ENCODE measurements around the gene BICDL2. TPM values are rescaled to one million over a fixed set of nuclear protein-coding genes. Genes with fewer than 3 reads are reported as not detected.
A peak's percentile ranks its signal among the peaks of the same experiment; 100 is the strongest.
"Not testable (repeated sequence)": the region's sequence is repeated elsewhere in the genome, so short reads cannot be mapped to it uniquely, and the experiment has no call there.

The BICDL2 gene
- total RNA-seq, 3 donors from 2014 or later, result 31.5 to 50.1 TPM; not detected in 1

- H3K27me3 ChIP-seq, result no peaks in the 10 kb centered on the region
- no peaks in the 10 kb centered on the region for H3K9me3 ChIP-seq
- no peak for DNase-seq (ENCODE audit: low spot score in 2 of 2)
- H3K4me3 ChIP-seq, result no peak overlapping the region
- no peaks in the 10 kb centered on the region for H3K36me3 ChIP-seq
- no peaks in the 10 kb centered on the region for H3K4me1 ChIP-seq
- intact Hi-C loops (cut with DNase I; ENCODE audit: low total_unique reads), result no loop called here
- TF ChIP-seq POLR2A (IDR thresholded peaks at IDR 0.05) (no peak), POLR2AphosphoS5 (IDR thresholded peaks at IDR 0.05) (no peak)
- TF ChIP-seq, protein P1, sequence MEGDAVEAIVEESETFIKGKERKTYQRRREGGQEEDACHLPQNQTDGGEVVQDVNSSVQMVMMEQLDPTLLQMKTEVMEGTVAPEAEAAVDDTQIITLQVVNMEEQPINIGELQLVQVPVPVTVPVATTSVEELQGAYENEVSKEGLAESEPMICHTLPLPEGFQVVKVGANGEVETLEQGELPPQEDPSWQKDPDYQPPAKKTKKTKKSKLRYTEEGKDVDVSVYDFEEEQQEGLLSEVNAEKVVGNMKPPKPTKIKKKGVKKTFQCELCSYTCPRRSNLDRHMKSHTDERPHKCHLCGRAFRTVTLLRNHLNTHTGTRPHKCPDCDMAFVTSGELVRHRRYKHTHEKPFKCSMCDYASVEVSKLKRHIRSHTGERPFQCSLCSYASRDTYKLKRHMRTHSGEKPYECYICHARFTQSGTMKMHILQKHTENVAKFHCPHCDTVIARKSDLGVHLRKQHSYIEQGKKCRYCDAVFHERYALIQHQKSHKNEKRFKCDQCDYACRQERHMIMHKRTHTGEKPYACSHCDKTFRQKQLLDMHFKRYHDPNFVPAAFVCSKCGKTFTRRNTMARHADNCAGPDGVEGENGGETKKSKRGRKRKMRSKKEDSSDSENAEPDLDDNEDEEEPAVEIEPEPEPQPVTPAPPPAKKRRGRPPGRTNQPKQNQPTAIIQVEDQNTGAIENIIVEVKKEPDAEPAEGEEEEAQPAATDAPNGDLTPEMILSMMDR (IDR thresholded peaks at IDR 0.05), result no peak
- no peak overlapping the region for H3K27ac ChIP-seq
These were observed 34.9 kb upstream of the BICDL2 start for GRCh38 chr16:3071655-3072054.

GRCh38 chr16:3070608-3071111 is 33.9 kb upstream of the BICDL2 start:
- Histone ChIP-seq H3K36me3 (no peaks in the 10 kb centered on the region), H3K9me3 (no peaks in the 10 kb centered on the region), H3K4me3 (no peak overlapping the region), H3K27ac (no peak overlapping the region), H3K27me3 (no peaks in the 10 kb centered on the region), H3K4me1 (no peaks in the 10 kb centered on the region)
- DNase-seq (ENCODE audit: low spot score in 2 of 2), result no peak
- TF ChIP-seq POLR2AphosphoS5 (IDR thresholded peaks at IDR 0.05), result no peak
- TF ChIP-seq, protein P1 (IDR thresholded peaks at IDR 0.05), result no peak
- TF ChIP-seq POLR2A (IDR thresholded peaks at IDR 0.05), result no peak
- intact Hi-C loops (cut with DNase I; ENCODE audit: low total_unique reads), result no loop called here

GRCh38 chr16:3069146-3069545 is 32.4 kb upstream of the BICDL2 start:
- H3K4me3 ChIP-seq; H3K27me3 ChIP-seq; H3K36me3 ChIP-seq; intact Hi-C loops (cut with DNase I; ENCODE audit: low total_unique reads); H3K9me3 ChIP-seq; H3K4me1 ChIP-seq; H3K27ac ChIP-seq; DNase-seq (ENCODE audit: low spot score in 2 of 2): not testable (repeated sequence)

DNA sequence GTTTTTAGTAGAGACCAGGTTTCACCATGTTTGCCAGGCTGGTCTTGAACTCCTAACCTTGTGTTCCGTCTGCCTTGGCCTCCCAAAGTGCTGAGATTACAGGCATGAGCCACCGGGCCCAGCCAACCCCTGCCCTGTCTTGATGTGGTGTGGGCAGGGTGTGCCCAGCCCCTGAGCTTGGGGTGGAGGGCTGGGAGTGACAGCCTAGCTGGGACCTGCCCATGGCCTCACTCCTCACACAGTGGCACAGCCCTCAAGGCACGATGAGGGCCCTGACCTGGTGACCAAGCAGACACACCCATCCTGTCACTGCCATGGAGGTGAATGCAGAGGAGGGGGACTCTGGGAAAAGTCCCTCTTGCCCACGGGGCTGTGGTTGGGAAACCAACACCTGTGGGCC is 31.7 kb upstream of the BICDL2 start:
- TF ChIP-seq POLR2A (IDR thresholded peaks at IDR 0.05) (no peak), POLR2AphosphoS5 (IDR thresholded peaks at IDR 0.05) (no peak)
- TF ChIP-seq, protein P1 (IDR thresholded peaks at IDR 0.05), result no peak
- H3K36me3 ChIP-seq, result no peaks in the 10 kb centered on the region
- H3K4me3 ChIP-seq, result no peak overlapping the region
- no peaks in the 10 kb centered on the region for H3K4me1 ChIP-seq
- no peak overlapping the region for H3K27ac ChIP-seq
- H3K27me3 ChIP-seq, result no peaks in the 10 kb centered on the region
- DNase-seq (ENCODE audit: low spot score in 2 of 2), result no peak
- intact Hi-C loops (cut with DNase I; ENCODE audit: low total_unique reads), result no loop called here
- H3K9me3 ChIP-seq, result no peaks in the 10 kb centered on the region

DNA sequence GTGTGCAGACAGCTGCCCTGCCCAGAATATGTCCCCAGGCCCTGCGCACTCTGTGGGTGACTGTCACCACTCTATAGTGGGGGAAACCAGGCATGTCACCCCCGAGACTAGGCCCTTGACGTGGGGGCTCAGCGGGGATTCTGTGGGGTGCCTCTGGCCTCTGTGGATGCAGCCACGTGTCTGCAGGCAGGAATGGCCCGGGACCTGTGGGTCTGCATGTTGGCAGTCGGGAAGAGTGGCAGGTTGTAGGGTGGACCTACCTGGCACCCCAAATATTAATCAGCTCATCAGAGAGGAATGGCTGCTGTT is 29.6 kb upstream of the BICDL2 start:
- Histone ChIP-seq H3K36me3 (no peaks in the 10 kb centered on the region), H3K9me3 (no peaks in the 10 kb centered on the region), H3K4me3 (peak overlapping the region; percentile 27 to 46 (median 35)), H3K4me1 (no peaks in the 10 kb centered on the region), H3K27ac (no peak overlapping the region), H3K27me3 (no peaks in the 10 kb centered on the region)
- TF ChIP-seq POLR2A (IDR thresholded peaks at IDR 0.05), result no peak
- DNase-seq (ENCODE audit: low spot score in 2 of 2), result no peak
- intact Hi-C loops (cut with DNase I; ENCODE audit: low total_unique reads), result no loop called here

DNA sequence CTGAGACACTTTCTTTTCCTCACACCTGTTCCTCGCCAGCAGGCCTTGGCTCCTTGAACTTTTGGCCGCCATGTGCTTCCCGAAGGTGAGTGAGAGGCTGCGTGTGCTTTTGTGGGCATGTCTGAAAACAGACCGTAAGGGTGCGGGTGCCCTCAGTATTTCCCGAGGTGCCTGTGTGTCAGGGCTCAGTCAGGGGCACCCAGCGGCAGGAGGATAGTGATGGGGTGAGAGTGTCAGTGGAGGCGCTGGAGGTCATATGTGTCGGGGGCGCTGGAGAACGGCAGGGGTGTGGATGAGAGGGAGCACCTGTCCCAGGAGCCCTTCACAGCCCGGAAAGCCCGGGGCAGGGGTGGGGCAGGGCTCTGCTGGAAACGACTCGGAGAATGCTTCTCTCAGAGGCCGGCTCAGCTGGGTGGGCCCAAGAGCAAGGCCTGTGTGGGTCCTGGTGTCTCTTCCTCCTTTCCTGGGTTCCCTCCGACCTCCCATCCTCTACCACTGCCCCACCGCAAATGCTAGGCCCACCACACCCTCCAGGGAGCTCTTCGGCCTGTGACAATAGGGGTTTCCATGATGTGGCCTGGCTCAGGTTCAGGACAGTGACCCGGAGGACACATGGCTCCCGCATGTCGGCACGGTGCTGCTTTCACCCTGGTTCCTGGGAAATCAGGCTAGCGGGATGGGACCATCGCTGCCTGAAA is 29.1 kb upstream of the BICDL2 start:
- TF ChIP-seq POLR2A (IDR thresholded peaks at IDR 0.05) (no peak), POLR2AphosphoS5 (IDR thresholded peaks at IDR 0.05) (no peak)
- TF ChIP-seq, protein P1 (IDR thresholded peaks at IDR 0.05), result no peak
- peak overlapping the region in 1 of 2 donors; percentile 53 for H3K27ac ChIP-seq
- peak overlapping the region; percentile 27 to 46 (median 35) for H3K4me3 ChIP-seq
- H3K36me3 ChIP-seq, result no peaks in the 10 kb centered on the region
- no peaks in the 10 kb centered on the region for H3K27me3 ChIP-seq
- intact Hi-C loops (cut with DNase I; ENCODE audit: low total_unique reads), result no loop called here
- no peaks in the 10 kb centered on the region for H3K9me3 ChIP-seq
- DNase-seq (ENCODE audit: low spot score in 2 of 2), result no peak
- no peaks in the 10 kb centered on the region for H3K4me1 ChIP-seq

All from breast epithelium (tissue), 4 donors.